Activated naive CD4-positive, alpha-beta T cell treated with Interleukin-2 at 50 U/mL for 16 hours (primary cell): Measurements from ENCODE around the gene SARS1.

Source experiments
- DNase-seq: peaks from one replicate; pipeline ENCODE4 v3.0.0-alpha.2; 2020

SARS1 gene

DNA sequence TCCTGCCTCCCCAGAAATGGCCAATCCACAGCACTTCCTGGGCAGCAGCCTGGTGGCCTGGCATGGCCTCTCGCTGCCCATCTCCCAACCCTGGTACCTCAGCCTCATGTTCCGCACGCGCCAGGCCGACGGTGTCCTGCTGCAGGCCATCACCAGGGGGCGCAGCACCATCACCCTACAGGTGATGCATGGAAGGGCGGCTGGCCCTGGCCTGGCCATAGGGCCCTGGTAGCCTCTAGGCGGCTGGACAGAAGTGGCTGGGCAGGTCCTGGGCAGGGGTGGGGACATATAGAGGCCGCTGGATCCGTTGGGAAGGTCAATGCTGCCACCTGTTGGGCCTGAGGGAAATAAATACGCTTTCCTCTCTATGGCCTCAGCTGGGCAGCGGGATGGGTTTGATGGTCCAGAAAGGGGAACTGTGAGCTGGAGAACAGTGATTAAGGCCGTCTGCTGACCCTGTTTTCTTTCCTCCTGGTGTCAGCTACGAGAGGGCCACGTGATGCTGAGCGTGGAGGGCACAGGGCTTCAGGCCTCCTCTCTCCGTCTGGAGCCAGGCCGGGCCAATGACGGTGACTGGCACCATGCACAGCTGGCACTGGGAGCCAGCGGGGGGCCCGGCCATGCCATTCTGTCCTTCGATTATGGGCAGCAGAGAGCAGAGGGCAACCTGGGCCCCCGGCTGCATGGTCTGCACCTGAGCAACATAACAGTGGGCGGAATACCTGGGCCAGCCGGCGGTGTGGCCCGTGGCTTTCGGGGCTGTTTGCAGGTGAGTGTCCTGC is 50.1 kb downstream of the SARS1 start:
- DNase-seq: peak; percentile 81

DNA sequence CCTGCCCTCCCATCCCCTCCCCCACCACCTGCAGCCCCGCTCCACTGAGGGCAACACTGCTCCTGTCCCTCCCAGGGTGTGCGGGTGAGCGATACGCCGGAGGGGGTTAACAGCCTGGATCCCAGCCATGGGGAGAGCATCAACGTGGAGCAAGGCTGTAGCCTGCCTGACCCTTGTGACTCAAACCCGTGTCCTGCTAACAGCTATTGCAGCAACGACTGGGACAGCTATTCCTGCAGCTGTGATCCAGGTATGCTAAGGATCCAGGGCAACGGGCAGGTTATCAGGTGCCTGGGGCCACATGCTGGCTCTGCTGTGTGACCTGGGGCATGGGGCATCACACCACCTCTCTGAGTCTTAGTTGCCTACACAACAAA is 50.6 kb downstream of the SARS1 start:
- no peak for DNase-seq

GRCh38 chr1:109265016-109265415 is 51.3 kb downstream of the SARS1 start:
- no peak for DNase-seq

GRCh38 chr1:109265741-109266330 is 52.1 kb downstream of the SARS1 start:
- no peak for DNase-seq

GRCh38 chr1:109266965-109267364 is 53.2 kb downstream of the SARS1 start:
- DNase-seq: no peak

DNA sequence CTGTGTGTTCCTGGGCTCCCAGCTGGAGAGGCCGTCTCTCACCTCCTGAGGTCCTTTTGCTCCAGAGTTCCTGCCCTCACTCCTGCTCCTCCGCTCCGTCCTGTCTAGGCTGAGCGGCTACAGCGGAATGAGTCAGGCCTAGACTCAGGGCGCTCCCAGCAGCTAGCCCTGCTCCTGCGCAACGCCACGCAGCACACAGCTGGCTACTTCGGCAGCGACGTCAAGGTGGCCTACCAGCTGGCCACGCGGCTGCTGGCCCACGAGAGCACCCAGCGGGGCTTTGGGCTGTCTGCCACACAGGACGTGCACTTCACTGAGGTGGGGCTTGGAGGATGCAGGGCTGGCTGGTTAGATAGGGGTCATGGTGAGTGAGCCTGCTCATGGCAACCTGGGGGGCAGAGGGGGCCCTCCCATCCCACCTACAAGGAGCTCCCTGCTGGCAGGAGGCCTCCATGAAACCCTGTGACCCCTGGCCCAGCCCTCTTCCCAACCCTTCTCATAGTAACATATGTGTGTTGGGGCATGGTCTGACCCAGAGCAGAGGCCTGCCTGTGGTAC is 54.1 kb downstream of the SARS1 start:
- no peak for DNase-seq

DNA sequence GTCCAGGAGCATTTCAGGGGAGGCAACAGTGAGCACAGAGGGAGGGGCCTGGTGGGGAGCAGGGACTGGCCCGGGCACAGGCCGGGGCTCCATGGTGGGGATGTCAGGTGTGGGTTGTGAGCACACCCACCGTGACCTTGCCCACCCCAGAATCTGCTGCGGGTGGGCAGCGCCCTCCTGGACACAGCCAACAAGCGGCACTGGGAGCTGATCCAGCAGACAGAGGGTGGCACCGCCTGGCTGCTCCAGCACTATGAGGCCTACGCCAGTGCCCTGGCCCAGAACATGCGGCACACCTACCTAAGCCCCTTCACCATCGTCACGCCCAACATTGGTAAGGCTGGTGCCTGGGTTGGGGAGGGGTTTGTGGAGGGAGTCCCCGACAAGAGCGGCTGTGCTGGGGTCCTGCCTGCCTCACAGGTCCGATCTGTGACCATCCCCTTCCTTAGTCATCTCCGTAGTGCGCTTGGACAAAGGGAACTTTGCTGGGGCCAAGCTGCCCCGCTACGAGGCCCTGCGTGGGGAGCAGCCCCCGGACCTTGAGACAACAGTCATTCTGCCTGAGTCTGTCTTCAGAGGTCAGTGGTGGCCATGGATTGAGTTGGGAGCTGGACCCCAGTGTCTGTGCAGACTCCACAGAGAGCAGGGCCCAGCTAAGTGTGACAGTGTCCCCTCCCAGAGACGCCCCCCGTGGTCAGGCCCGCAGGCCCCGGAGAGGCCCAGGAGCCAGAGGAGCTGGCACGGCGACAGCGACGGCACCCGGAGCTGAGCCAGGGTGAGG is 54.9 kb downstream of the SARS1 start:
- DNase-seq: no peak

- no peak for DNase-seq
These were observed 55.7 kb downstream of the SARS1 start for GRCh38 chr1:109269212-109269980.

GRCh38 chr1:109269981-109270622 is 56.4 kb downstream of the SARS1 start:
- no peak for DNase-seq

DNA sequence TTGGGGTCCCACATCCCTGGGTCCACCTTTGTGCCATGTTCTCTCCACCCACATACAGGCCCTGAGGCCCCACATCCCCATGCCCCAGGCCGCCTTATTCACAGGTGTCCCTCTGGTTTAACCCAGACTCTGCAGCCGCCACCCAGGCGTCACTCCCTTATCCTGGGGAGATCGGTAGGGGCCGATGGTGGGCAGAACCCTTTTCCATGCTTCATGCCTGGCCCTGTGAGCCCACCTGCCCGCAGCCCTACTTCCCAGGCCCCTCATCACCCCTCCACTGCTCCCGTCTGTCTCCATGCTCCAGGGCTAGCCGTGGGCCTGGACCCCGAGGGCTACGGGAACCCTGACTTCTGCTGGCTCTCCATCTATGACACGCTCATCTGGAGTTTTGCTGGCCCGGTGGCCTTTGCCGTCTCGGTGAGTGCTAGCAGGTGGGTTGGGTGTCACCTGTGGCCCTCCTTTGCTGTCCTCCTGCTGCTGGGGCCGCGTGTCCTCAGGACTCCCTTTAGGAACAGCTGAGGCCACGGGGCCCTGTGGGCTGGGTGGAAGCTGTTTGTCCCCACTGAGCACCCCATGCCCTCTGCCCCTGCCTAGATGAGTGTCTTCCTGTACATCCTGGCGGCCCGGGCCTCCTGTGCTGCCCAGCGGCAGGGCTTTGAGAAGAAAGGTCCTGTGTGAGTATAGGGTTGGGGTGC is 57.1 kb downstream of the SARS1 start:
- DNase-seq: no peak

GRCh38 chr1:109271458-109271857 is 57.7 kb downstream of the SARS1 start:
- DNase-seq: no peak

DNA sequence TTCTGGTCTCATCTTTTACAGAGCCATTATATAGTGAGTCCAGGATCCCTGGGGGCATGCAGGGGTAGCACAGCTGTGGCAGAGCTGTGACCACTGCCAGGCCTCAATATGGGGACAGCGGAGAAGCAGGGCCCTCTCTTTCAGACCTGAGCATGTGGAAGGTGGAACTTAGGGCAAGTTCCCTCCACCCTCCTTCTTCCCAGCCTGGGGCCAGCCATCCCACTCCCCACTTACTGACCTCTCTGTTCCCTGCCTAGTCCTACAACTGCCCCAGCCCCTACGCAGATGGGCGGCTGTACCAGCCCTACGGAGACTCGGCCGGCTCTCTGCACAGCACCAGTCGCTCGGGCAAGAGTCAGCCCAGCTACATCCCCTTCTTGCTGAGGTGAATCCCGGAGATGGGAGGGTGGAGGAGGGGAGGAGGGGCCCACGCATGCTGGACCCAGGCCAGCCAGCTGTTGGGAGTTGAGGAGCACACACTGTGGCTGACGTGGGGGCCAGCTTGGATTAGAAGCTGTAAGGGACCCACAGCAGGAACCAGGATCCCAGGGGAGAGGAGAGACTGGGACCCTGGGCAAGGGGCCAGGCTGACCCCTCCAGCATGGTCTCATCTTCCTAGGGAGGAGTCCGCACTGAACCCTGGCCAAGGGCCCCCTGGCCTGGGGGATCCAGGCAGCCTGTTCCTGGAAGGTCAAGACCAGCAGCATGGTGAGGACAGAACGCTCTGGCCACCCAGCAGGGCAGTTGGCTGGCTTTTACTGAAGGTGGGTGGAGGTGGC is 58.5 kb downstream of the SARS1 start:
- DNase-seq: no peak

DNA sequence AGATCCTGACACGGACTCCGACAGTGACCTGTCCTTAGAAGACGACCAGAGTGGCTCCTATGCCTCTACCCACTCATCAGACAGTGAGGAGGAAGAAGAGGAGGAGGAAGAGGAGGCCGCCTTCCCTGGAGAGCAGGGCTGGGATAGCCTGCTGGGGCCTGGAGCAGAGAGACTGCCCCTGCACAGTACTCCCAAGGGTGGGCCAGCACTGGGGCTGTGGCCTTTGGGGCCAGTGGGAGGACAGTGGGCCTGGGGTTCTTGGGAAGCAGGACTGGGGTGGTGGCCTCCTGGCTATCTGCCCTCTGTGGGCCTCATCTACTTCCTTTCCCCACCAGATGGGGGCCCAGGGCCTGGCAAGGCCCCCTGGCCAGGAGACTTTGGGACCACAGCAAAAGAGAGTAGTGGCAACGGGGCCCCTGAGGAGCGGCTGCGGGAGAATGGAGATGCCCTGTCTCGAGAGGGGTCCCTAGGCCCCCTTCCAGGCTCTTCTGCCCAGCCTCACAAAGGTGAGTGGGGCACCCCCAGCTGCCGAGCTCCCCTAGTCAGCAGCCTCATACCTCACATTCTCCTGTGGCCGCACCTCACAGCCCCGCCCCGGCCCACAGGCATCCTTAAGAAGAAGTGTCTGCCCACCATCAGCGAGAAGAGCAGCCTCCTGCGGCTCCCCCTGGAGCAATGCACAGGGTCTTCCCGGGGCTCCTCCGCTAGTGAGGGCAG is 59.3 kb downstream of the SARS1 start:
- no peak for DNase-seq

DNA sequence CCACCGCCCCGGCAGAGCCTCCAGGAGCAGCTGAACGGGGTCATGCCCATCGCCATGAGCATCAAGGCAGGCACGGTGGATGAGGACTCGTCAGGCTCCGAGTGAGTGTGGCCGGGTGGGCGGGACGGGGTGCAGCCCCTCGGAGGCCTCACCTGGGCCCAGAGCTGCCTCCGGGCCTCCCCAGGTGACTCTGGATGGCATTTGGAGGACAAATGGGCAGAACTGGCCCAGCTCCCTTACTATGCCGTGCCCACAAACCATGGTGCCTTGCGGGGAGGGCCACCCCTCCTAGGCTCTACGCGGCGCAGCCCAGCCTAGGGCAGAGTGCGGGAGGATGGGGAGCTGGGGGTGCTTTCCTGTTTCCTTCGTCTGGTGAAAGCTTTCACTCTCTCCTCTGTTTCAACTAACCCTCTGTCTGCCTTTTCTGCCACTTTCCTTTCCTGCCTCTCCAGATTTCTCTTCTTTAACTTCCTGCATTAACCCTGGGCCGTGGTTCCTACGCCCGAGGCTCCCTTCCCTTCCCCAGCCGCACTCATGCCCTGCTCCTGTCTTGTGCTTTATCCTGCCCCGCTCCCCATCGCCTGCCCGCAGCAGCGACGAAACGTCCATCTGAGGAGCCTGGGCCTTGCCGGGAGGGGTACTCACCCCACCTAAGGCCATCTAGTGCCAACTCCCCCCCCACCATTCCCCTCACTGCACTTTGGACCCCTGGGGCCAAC is 60.0 kb downstream of the SARS1 start:
- DNase-seq: no peak

- no peak for DNase-seq
These were observed 61.1 kb downstream of the SARS1 start for GRCh38 chr1:109274533-109275476.

DNA sequence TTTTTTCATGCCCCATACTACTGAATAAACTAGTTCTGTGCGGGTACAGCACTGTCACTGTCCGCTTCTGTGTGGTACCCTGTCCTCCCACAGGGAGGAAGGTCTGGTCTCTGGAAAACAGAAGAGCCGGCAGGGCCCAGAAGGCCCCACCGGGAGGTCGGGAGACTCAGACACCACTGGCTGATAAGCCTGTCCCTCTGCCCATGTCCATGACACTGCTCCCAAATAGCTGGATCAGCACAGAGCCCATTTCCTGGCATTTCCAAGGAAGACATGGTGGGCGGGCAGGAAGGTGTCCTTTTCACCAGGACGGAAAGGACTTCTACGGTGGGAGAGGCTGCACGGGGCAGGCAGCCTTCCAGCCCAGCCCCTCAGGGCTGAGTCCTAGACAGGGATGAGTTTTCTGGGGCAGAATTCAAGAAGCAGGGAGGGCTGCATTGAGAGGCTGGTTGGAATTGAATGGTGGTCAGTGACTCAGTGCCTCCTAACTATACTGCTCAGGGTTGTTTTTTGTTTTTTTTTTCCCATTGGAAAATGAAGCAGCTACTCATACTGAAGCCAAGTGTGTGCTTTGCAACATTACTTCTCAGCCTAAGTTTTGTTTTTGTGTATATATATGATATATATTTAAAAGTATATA is 62.1 kb downstream of the SARS1 start:
- no peak for DNase-seq

DNA sequence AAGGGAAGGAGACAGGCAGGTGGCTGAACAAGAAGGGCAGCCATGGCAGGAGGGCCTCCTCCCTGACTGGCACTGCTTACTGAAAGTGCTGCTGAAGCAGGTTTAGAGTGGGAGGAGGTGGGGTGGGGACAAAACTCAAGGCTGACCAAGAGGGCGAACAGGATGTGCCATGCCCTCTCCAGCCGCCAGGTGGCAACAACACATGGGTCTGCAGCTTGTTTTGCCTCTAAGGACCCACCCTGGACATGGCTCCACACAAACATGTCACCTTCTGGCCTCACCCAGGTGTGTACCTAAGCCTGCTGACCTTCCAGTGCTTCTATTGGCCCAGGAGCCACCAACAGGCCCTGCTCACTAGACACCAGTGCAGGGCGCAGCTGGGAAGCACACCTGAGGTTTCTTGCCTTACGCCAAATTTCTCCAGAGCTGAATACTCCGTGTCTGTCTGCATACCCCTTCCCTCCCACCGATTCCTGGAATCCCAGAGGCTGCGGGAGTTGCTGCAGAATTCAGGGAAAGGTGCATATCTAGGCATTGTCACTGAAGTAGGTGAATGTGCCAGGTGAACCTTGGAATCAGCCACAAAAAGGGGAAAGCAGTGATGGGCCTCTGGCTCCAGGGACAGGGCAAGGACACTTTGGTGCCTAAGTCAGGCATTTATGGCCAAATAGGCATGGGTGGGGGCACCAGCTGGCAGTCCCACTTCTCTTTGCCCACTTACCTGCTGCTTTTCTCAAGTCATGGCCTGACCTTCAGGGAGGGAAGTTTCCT is 63.9 kb downstream of the SARS1 start:
- peak; percentile 71 for DNase-seq
